HG03439 (cell line): ENCODE measurements around the gene IGF1.

ENCODE experiments used
- ATAC-seq: cut with Tn5 transposase; IDR thresholded peaks from one replicate; pipeline ENCODE4 v1.9.1; 2021; ENCODE audit warnings: mild to moderate bottlenecking, moderate library complexity; ENCODE audit not compliant: unreplicated experiment

Gene IGF1

GRCh38 chr12:102480406-102480805, at the start of gene IGF1:
Gene IGF1 (minus strand): TSS chr12:102480563. CDS start chr12:102480381, 182 bp downstream.
- no peak for ATAC-seq

GRCh38 chr12:102528111-102528510, 47.7 kb upstream of the IGF1 start:
- ATAC-seq: no peak

GRCh38 chr12:102527171-102527720, 46.9 kb upstream of the IGF1 start:
- ATAC-seq: no peak

- ATAC-seq: no peak
Observed at GRCh38 chr12:102526656-102527055, 46.3 kb upstream of the IGF1 start.

GRCh38 chr12:102522768-102523167, 42.4 kb upstream of the IGF1 start:
- no peak for ATAC-seq

- ATAC-seq: no peak
Observed at GRCh38 chr12:102521662-102522277, 41.4 kb upstream of the IGF1 start.

- ATAC-seq: no peak
Observed at GRCh38 chr12:102518871-102519270, 38.5 kb upstream of the IGF1 start.

GRCh38 chr12:102514696-102515095, 34.3 kb upstream of the IGF1 start:
- no peak for ATAC-seq

GRCh38 chr12:102513739-102514138, 33.4 kb upstream of the IGF1 start:
- no peak for ATAC-seq

GRCh38 chr12:102513272-102513671, 32.9 kb upstream of the IGF1 start:
- ATAC-seq: peak; percentile 68

GRCh38 chr12:102512523-102512922, 32.2 kb upstream of the IGF1 start:
- no peak for ATAC-seq

GRCh38 chr12:102511575-102511974, 31.2 kb upstream of the IGF1 start:
- no peak for ATAC-seq

GRCh38 chr12:102510463-102510862, 30.1 kb upstream of the IGF1 start:
- no peak for ATAC-seq

GRCh38 chr12:102510031-102510430, 29.7 kb upstream of the IGF1 start:
- no peak for ATAC-seq

GRCh38 chr12:102509123-102509626, 28.8 kb upstream of the IGF1 start:
- no peak for ATAC-seq

- ATAC-seq: no peak
Observed at GRCh38 chr12:102508052-102508451, 27.7 kb upstream of the IGF1 start.

- ATAC-seq: no peak
Observed at GRCh38 chr12:102507301-102507700, 26.9 kb upstream of the IGF1 start.

- ATAC-seq: no peak
Observed at GRCh38 chr12:102504871-102505270, 24.5 kb upstream of the IGF1 start.

- ATAC-seq: no peak
Observed at GRCh38 chr12:102504280-102504679, 23.9 kb upstream of the IGF1 start.

- ATAC-seq: no peak
Observed at GRCh38 chr12:102503831-102504230, 23.5 kb upstream of the IGF1 start.

- ATAC-seq: no peak
Observed at GRCh38 chr12:102503056-102503681, 22.8 kb upstream of the IGF1 start.

GRCh38 chr12:102501773-102502172, 21.4 kb upstream of the IGF1 start:
- ATAC-seq: no peak
